OCI-M2 (cell line): ENCODE results near the gene ZNF726.
"Not testable (repeated sequence)": the region's sequence is repeated elsewhere in the genome, so short reads cannot be mapped to it uniquely, and the experiment has no call there.

Source experiments
- DNase-seq: peaks from one replicate; lab custom pipeline; 2025; ENCODE audit not compliant: unreplicated experiment; lab: John Stamatoyannopoulos, UW

The ZNF726 gene

GRCh38 chr19:23943411-23943810 is 28.7 kb downstream of the ZNF726 start:
- no peak for DNase-seq

GRCh38 chr19:23946569-23946968 is 31.9 kb downstream of the ZNF726 start:
- DNase-seq: no peak

GRCh38 chr19:23949611-23950010 is 34.9 kb downstream of the ZNF726 start:
- no peak for DNase-seq

- DNase-seq: no peak
These were observed 41.4 kb downstream of the ZNF726 start for GRCh38 chr19:23956051-23956450.

GRCh38 chr19:23957660-23958281 is 43.1 kb downstream of the ZNF726 start:
- no peak for DNase-seq

GRCh38 chr19:23963396-23963795 is 48.7 kb downstream of the ZNF726 start:
- DNase-seq: not testable (repeated sequence)

GRCh38 chr19:23963881-23964280 is 49.2 kb downstream of the ZNF726 start:
- DNase-seq: not testable (repeated sequence)

GRCh38 chr19:23964334-23964733 is 49.6 kb downstream of the ZNF726 start:
- DNase-seq: not testable (repeated sequence)

GRCh38 chr19:23969630-23970029 is 54.9 kb downstream of the ZNF726 start:
- no peak for DNase-seq

- no peak for DNase-seq
These were observed 56.9 kb downstream of the ZNF726 start for GRCh38 chr19:23971598-23971997.

- DNase-seq: no peak
These were observed 57.5 kb downstream of the ZNF726 start for GRCh38 chr19:23972161-23972560.

GRCh38 chr19:23974941-23975340 is 60.3 kb downstream of the ZNF726 start:
- DNase-seq: no peak

- not testable (repeated sequence) for DNase-seq
These were observed 61.9 kb downstream of the ZNF726 start for GRCh38 chr19:23976631-23977030.

- not testable (repeated sequence) for DNase-seq
These were observed 62.6 kb downstream of the ZNF726 start for GRCh38 chr19:23977256-23977655.

GRCh38 chr19:23978068-23978467 is 63.4 kb downstream of the ZNF726 start:
- DNase-seq: no peak

GRCh38 chr19:23980805-23981204 is 66.1 kb downstream of the ZNF726 start:
- DNase-seq: no peak

- no peak for DNase-seq
These were observed 67.2 kb downstream of the ZNF726 start for GRCh38 chr19:23981863-23982262.

GRCh38 chr19:23983406-23983805 is 68.7 kb downstream of the ZNF726 start:
- DNase-seq: no peak
